Measurements from ENCODE around the gene CHMP2B.

DNA sequence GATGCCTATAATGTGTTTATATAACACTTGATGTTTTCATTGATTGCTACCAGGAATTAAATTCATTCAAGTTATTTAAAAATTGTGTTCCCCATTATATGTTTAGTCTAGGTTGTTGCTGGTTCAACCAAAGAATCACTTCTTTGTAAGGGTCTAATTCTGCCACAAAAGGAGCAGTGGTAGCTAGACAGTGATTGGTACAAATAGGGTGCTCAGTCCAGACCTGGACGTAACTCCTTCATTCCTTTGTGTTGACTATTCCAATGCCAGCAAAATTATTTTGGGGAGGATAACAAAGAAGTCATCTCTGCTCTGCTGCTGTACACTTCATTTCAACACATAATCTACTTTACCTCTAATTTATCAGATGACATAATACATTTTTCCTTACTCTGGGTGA lies 1.2 kb downstream of the CHMP2B start:
- TF ChIP-seq EZH2phosphoT487 (IDR thresholded peaks at IDR 0.05; ENCODE audit: insufficient read depth, low read depth): no peak
- no peak for TF ChIP-seq EZH2 (IDR thresholded peaks at IDR 0.05; ENCODE audit: insufficient read depth, poor library complexity, severe bottlenecking)

All from GM23248 (cell line).